HepG2 (cell line): ENCODE measurements around the gene ZSWIM6. TPM values are rescaled to one million over a fixed set of nuclear protein-coding genes. Genes with fewer than 3 reads are reported as not detected.

Source experiments
- ATAC-seq: fragments of 200-7000 bp; cut with Tn5 transposase; 3 replicates; pipeline ENCODE4 v1.9.1; 2020; ENCODE audit warnings: mild to moderate bottlenecking, moderate library complexity
- BruUV-seq: library from RNA; stranded (reverse); fragments of 400-500 nt; replicated peaks from 2 replicates; lab custom pipeline; 2021; lab: Mats Ljungman, UMichigan
- CTCF ChIA-PET: fragments of 300-600 bp; formaldehyde crosslinking; extraction: SDS; loops from one replicate; lab custom pipeline; 2021; ENCODE audit warnings: low total read pairs, inconsistent platforms, low intra/inter-chr PET ratio; lab: Yijun Ruan, JAX
- POLR2A ChIA-PET: fragments of 350-600 bp; sonication (Branson Sonifier 250); formaldehyde crosslinking; loops from one replicate; lab custom pipeline; 2020; ENCODE audit warnings: antibody characterized with exemption, inconsistent platforms; lab: Yijun Ruan, JAX
- DNase-seq: peaks from one replicate; pipeline ENCODE4 v3.0.0-alpha.2; 2015; ENCODE audit warnings: low spot score
- FAIRE-seq: peaks from 3 replicates; lab custom pipeline; 2011; peaks lifted over from hg19 to GRCh38; lab: Jason Lieb, UNC
- H2AFZ ChIP-seq: one replicate; pipeline ENCODE4 v1.6.1; 2011; ENCODE audit warnings: low read length, inconsistent platforms
- H3K27ac ChIP-seq: fragments of 300-600 bp; 3 replicates; pipeline ENCODE4 v1.8.0; 2011; ENCODE audit warnings: mixed run types, mild to moderate bottlenecking, mixed read lengths, low read length, inconsistent platforms; ENCODE audit not compliant: insufficient read depth; ENCODE audit errors: extremely low read length
- H3K27me3 ChIP-seq, 2 experiments: fragments of 200-600 bp in 1 of 2; 2 replicates in 1 of 2; 3 replicates in 1 of 2; pipeline versions ENCODE4 v1.6.0 to v1.8.0; 2011; ENCODE audit warnings: low read length in 2 of 2, mild to moderate bottlenecking in 2 of 2, moderate library complexity in 2 of 2, inconsistent platforms in 1 of 2; ENCODE audit not compliant: insufficient read depth in 2 of 2, control insufficient read depth in 1 of 2
- H3K36me3 ChIP-seq, 2 experiments: fragments of 200-600 bp in 1 of 2; replicated peaks in 1 of 2; 2 replicates in 1 of 2; 3 replicates in 1 of 2; pipeline versions ENCODE4 v1.5.1 to v1.8.0; 2011; ENCODE audit warnings: low read length in 2 of 2, inconsistent platforms in 1 of 2; ENCODE audit not compliant: insufficient read depth in 2 of 2, control insufficient read depth in 1 of 2
- H3K4me1 ChIP-seq: 2 replicates; pipeline ENCODE4 v1.5.1; 2012; ENCODE audit warnings: low read length, inconsistent platforms; ENCODE audit not compliant: insufficient read depth
- H3K4me2 ChIP-seq: 2 replicates; pipeline ENCODE4 v1.6.0; 2011; ENCODE audit warnings: low read depth, low read length, inconsistent platforms
- H3K4me3 ChIP-seq, 3 experiments: fragments of 200-600 bp in 1 of 3; sonication (generic), shearing (Covaris generic) in 1 of 3; replicated peaks in 1 of 3; 2 replicates each; pipeline ENCODE4 v1.5.1; 2011 to 2016; ENCODE audit warnings: low read length in 3 of 3, inconsistent platforms in 2 of 3, low read depth in 2 of 3, mild to moderate bottlenecking in 2 of 3, control low read depth in 1 of 3, mixed read lengths in 1 of 3; ENCODE audit not compliant: insufficient read depth in 1 of 3
- H3K79me2 ChIP-seq: one replicate; pipeline ENCODE4 v1.6.1; 2011; ENCODE audit warnings: low read length, inconsistent platforms; ENCODE audit not compliant: insufficient read depth
- H3K9ac ChIP-seq: 2 replicates; pipeline ENCODE4 v1.6.0; 2011; ENCODE audit warnings: mild to moderate bottlenecking, low read depth, low read length, inconsistent platforms; ENCODE audit not compliant: insufficient read depth
- H3K9me3 ChIP-seq: 2 replicates; pipeline ENCODE4 v1.5.1; 2012; ENCODE audit warnings: mild to moderate bottlenecking, low read length
- H4K20me1 ChIP-seq: 2 replicates; pipeline ENCODE4 v1.6.0; 2011; ENCODE audit warnings: inconsistent platforms, mild to moderate bottlenecking, low read length, moderate library complexity; ENCODE audit not compliant: insufficient read depth
- CC2D1A ChIP-seq: sonication (generic); formaldehyde crosslinking; IDR thresholded peaks from 2 replicates; pipeline ENCODE4 v1.8.1; 2023; ENCODE audit warnings: mild to moderate bottlenecking, missing genetic modification reagents
- DR1 ChIP-seq: sonication (generic); formaldehyde crosslinking; IDR thresholded peaks from 2 replicates; pipeline ENCODE4 v1.8.0; 2021; ENCODE audit warnings: mild to moderate bottlenecking, missing genetic modification reagents, inconsistent platforms
- FIP1L1 ChIP-seq: fragments of 200-400 bp; formaldehyde crosslinking; IDR thresholded peaks from 2 replicates; pipeline ENCODE4 v1.6.1; 2018; ENCODE audit warnings: low read depth, mild to moderate bottlenecking, low read length, moderate library complexity, borderline replicate concordance; ENCODE audit not compliant: insufficient read depth
- HMGA1 ChIP-seq: sonication (generic); formaldehyde crosslinking; conservative IDR thresholded peaks from 2 replicates; pipeline ENCODE4 v1.4.0; 2020; ENCODE audit warnings: missing genetic modification reagents
- NFATC3 ChIP-seq: sonication (generic); formaldehyde crosslinking; IDR thresholded peaks from 2 replicates; pipeline ENCODE4 v1.5.1; 2020; ENCODE audit warnings: mild to moderate bottlenecking, missing genetic modification reagents
- PAWR ChIP-seq: sonication (generic); formaldehyde crosslinking; IDR thresholded peaks from 2 replicates; pipeline ENCODE4 v1.4.0; 2020; ENCODE audit warnings: missing genetic modification reagents, mild to moderate bottlenecking, borderline replicate concordance
- PHF8 ChIP-seq: sonication (generic); formaldehyde crosslinking; IDR thresholded peaks from 2 replicates; pipeline ENCODE4 v1.5.0; 2020; ENCODE audit warnings: missing genetic modification reagents
- SRSF9 ChIP-seq: fragments of 200-400 bp; formaldehyde crosslinking; IDR thresholded peaks from 2 replicates; pipeline ENCODE4 v1.6.1; 2018; ENCODE audit warnings: borderline replicate concordance, mild to moderate bottlenecking, low read depth, low read length; ENCODE audit not compliant: insufficient read depth, poor library complexity, severe bottlenecking
- ZBTB20 ChIP-seq: sonication (generic); formaldehyde crosslinking; IDR thresholded peaks from 2 replicates; pipeline ENCODE4 v1.8.1; 2023; ENCODE audit warnings: missing genetic modification reagents, low read depth, mild to moderate bottlenecking, borderline replicate concordance
- ZFX ChIP-seq: sonication (generic); formaldehyde crosslinking; IDR thresholded peaks from 2 replicates; pipeline ENCODE4 v1.4.0; 2020; ENCODE audit warnings: mild to moderate bottlenecking, low read depth, missing genetic modification reagents, moderate library complexity
- ZNF432 ChIP-seq: sonication (generic); formaldehyde crosslinking; IDR thresholded peaks from 2 replicates; pipeline ENCODE4 v1.5.0; 2020; ENCODE audit warnings: missing genetic modification reagents, mild to moderate bottlenecking, borderline replicate concordance
- ZNF616 ChIP-seq: sonication (generic); formaldehyde crosslinking; IDR thresholded peaks from 2 replicates; pipeline ENCODE4 v1.5.0; 2020; ENCODE audit warnings: low read depth, mild to moderate bottlenecking, missing genetic modification reagents
- ZNF883 ChIP-seq: sonication (generic); formaldehyde crosslinking; IDR thresholded peaks from 2 replicates; pipeline ENCODE4 v1.5.1; 2020; ENCODE audit warnings: mild to moderate bottlenecking, missing genetic modification reagents; ENCODE audit errors: not compliant biosample characterization
- ZSCAN29 ChIP-seq: sonication (generic); formaldehyde crosslinking; conservative IDR thresholded peaks from 2 replicates; pipeline ENCODE4 v1.4.0; 2020; ENCODE audit warnings: mild to moderate bottlenecking, missing genetic modification reagents
- WGBS: methylation state at CpG from one replicate; pipeline ENCODE4 v1.1.6; 2017; ENCODE audit warnings: low lambda C conversion rate; 5-methylcytosine and 5-hydroxymethylcytosine counted together
- in situ Hi-C: cut with HindIII; loops from 2 replicates; pipeline ENCODE4 v1.10.0; 2017; ENCODE audit warnings: low pct_unique_long_range_greater_than_20kb; ENCODE audit not compliant: extremely low pct_ligation_motif_present
- intact Hi-C: fragments of 100-400 bp; cut with micrococcal nuclease; formaldehyde crosslinking; loops from one replicate; pipeline ENCODE4 v1.10.0; 2022; ENCODE audit not compliant: unreplicated experiment
- polyA plus RNA-seq, 8 experiments: library from polyadenylated mRNA; depleted of rRNA in 3 of 8; stranded (reverse) in 7 of 8; unstranded in 1 of 8; fragments of >200 nt; fragmentation: Illumina TruSeq in 4 of 8; extraction: Trizol in 4 of 8; gene quantifications; 2 replicates each; pipeline versions ENCODE4 v1.2.1 to v1.2.3, GENCODE V29; 2011 to 2016; ENCODE audit warnings: low read depth in 4 of 8, missing spikeins in 1 of 8, mixed read lengths in 1 of 8; ENCODE audit not compliant: insufficient read depth in 1 of 8
- total RNA-seq, 5 experiments: library from RNA; depleted of rRNA; stranded (reverse); fragments of >200 nt; fragmentation: Illumina TruSeq; extraction: Trizol; gene quantifications; 2 replicates each; pipeline ENCODE4 v1.2.3, GENCODE V29; 2016; ENCODE audit warnings: low read depth in 1 of 5
- TF ChIP-seq, protein P1 (sequence below): sonication (generic); formaldehyde crosslinking; IDR thresholded peaks from 2 replicates; pipeline ENCODE4 v1.4.0; 2020; ENCODE audit warnings: mild to moderate bottlenecking, missing genetic modification reagents
- TF ChIP-seq, protein P2 (sequence below), 2 experiments: IDR thresholded peaks; 2 replicates each; pipeline ENCODE4 v1.6.1; 2011 to 2012; ENCODE audit warnings: low read length in 2 of 2, borderline replicate concordance in 1 of 2, low read depth in 1 of 2, mild to moderate bottlenecking in 1 of 2, moderate library complexity in 1 of 2

Gene ZSWIM6
- total and polyA plus RNA-seq, 2 of the 13 experiments (the other 11 are each of a cell fraction or from before 2014, with no cell fraction given): 0.82 to 1.9 TPM

DNA sequence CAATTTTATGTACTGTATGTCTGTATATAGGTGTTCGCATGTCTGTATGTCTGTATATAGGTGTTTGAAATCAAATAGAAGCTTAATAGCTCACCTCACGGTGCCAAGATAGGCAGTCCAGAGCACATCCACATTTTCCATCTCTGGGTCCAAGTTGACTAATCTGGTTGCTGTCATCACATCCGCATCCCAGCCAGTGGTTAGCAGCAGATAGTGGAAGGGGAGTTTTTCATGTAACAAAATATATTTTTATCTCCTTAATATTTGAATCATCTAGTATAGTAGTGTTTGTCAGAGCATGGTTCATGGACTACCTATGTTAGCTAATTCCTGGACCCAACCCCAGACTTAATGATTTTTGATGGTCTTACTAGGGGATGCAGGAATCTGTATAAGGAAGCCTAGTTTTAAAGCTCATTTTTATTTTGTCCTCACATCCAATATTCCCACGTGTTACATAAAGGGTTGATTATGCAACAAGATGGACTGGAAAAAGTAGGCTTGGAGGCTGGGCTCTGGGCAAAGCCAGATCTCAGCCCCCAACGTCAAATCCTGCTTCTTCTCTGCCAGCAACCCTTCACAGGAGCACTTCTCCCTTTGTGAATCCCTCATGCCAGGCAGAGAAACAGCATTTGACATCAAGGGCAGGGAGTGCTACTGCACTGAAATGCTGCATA lies 219.7 kb downstream of the ZSWIM6 start:
- H3K4me3 ChIP-seq: no peak overlapping the region
- CTCF ChIA-PET: no interaction called here
- ATAC-seq (no peak), DNase-seq (no peak), FAIRE-seq (no peak)
- H3K4me2 ChIP-seq: no peak overlapping the region
- no peaks in the 10 kb centered on the region for H3K4me1 ChIP-seq
- H3K27ac ChIP-seq: no peak overlapping the region
- 13% methylated on average over 4 of the region's 5 CpGs for WGBS
- BruUV-seq: no TSS peak
- POLR2A ChIA-PET: no interaction called here
- in situ Hi-C loops: no loop called here
- intact Hi-C loops: no loop called here
- H3K9me3 ChIP-seq: no peaks in the 10 kb centered on the region
- no peaks in the 10 kb centered on the region for H3K27me3 ChIP-seq
- H2AFZ ChIP-seq: no peak overlapping the region
- no peaks in the 10 kb centered on the region for H3K36me3 ChIP-seq
- no peaks in the 10 kb centered on the region for H3K79me2 ChIP-seq
- H3K9ac ChIP-seq: no peak overlapping the region
- no peaks in the 10 kb centered on the region for H4K20me1 ChIP-seq
- no peak for TF ChIP-seq ZSCAN29 (CRISPR knock-in tag)
- no peak for TF ChIP-seq FIP1L1
- no peak for TF ChIP-seq NFATC3 (CRISPR knock-in tag)
- TF ChIP-seq ZNF616 (CRISPR knock-in tag): no peak
- no peak for TF ChIP-seq DR1
- no peak for TF ChIP-seq PHF8 (CRISPR knock-in tag)
- TF ChIP-seq, protein P1, sequence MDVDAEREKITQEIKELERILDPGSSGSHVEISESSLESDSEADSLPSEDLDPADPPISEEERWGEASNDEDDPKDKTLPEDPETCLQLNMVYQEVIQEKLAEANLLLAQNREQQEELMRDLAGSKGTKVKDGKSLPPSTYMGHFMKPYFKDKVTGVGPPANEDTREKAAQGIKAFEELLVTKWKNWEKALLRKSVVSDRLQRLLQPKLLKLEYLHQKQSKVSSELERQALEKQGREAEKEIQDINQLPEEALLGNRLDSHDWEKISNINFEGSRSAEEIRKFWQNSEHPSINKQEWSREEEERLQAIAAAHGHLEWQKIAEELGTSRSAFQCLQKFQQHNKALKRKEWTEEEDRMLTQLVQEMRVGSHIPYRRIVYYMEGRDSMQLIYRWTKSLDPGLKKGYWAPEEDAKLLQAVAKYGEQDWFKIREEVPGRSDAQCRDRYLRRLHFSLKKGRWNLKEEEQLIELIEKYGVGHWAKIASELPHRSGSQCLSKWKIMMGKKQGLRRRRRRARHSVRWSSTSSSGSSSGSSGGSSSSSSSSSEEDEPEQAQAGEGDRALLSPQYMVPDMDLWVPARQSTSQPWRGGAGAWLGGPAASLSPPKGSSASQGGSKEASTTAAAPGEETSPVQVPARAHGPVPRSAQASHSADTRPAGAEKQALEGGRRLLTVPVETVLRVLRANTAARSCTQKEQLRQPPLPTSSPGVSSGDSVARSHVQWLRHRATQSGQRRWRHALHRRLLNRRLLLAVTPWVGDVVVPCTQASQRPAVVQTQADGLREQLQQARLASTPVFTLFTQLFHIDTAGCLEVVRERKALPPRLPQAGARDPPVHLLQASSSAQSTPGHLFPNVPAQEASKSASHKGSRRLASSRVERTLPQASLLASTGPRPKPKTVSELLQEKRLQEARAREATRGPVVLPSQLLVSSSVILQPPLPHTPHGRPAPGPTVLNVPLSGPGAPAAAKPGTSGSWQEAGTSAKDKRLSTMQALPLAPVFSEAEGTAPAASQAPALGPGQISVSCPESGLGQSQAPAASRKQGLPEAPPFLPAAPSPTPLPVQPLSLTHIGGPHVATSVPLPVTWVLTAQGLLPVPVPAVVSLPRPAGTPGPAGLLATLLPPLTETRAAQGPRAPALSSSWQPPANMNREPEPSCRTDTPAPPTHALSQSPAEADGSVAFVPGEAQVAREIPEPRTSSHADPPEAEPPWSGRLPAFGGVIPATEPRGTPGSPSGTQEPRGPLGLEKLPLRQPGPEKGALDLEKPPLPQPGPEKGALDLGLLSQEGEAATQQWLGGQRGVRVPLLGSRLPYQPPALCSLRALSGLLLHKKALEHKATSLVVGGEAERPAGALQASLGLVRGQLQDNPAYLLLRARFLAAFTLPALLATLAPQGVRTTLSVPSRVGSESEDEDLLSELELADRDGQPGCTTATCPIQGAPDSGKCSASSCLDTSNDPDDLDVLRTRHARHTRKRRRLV (CRISPR knock-in tag): no peak
- TF ChIP-seq SRSF9: no peak
- TF ChIP-seq CC2D1A (CRISPR knock-in tag): no peak
- no peak for TF ChIP-seq ZFX (CRISPR knock-in tag)
- TF ChIP-seq ZBTB20 (CRISPR knock-in tag): no peak
- TF ChIP-seq, protein P2, sequence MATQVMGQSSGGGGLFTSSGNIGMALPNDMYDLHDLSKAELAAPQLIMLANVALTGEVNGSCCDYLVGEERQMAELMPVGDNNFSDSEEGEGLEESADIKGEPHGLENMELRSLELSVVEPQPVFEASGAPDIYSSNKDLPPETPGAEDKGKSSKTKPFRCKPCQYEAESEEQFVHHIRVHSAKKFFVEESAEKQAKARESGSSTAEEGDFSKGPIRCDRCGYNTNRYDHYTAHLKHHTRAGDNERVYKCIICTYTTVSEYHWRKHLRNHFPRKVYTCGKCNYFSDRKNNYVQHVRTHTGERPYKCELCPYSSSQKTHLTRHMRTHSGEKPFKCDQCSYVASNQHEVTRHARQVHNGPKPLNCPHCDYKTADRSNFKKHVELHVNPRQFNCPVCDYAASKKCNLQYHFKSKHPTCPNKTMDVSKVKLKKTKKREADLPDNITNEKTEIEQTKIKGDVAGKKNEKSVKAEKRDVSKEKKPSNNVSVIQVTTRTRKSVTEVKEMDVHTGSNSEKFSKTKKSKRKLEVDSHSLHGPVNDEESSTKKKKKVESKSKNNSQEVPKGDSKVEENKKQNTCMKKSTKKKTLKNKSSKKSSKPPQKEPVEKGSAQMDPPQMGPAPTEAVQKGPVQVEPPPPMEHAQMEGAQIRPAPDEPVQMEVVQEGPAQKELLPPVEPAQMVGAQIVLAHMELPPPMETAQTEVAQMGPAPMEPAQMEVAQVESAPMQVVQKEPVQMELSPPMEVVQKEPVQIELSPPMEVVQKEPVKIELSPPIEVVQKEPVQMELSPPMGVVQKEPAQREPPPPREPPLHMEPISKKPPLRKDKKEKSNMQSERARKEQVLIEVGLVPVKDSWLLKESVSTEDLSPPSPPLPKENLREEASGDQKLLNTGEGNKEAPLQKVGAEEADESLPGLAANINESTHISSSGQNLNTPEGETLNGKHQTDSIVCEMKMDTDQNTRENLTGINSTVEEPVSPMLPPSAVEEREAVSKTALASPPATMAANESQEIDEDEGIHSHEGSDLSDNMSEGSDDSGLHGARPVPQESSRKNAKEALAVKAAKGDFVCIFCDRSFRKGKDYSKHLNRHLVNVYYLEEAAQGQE (IDR thresholded peaks at IDR 0.05; ENCODE audit: borderline replicate concordance in 1 of 2, low read depth in 1 of 2, low read length in 2 of 2): no peak
- TF ChIP-seq HMGA1: no peak
- TF ChIP-seq PAWR (CRISPR knock-in tag): no peak
- TF ChIP-seq ZNF883 (CRISPR knock-in tag): no peak
- TF ChIP-seq ZNF432 (CRISPR knock-in tag): no peak
